Neural progenitor cell (in vitro differentiated cells): ENCODE measurements around the gene ZC3H8. TPM values are rescaled to one million over a fixed set of nuclear protein-coding genes. Genes with fewer than 3 reads are reported as not detected.

Source experiments
- DNase-seq: peaks from one replicate; pipeline ENCODE4 v3.0.0-alpha.2; 2016; ENCODE audit warnings: low spot score
- H2AFZ ChIP-seq: fragments of 200-600 bp; sonication (generic); replicated peaks from 2 replicates; pipeline ENCODE4 v1.6.1; 2016; ENCODE audit warnings: antibody characterized with exemption
- H3F3A ChIP-seq: fragments of 200-600 bp; sonication (generic); 2 replicates; pipeline ENCODE4 v1.6.1; 2016; ENCODE audit warnings: antibody characterized with exemption, low read depth
- H3K27ac ChIP-seq: fragments of 200-600 bp; sonication (generic); 2 replicates; pipeline ENCODE4 v1.5.1; 2016; ENCODE audit warnings: mild to moderate bottlenecking
- H3K27me3 ChIP-seq: fragments of 200-600 bp; sonication (generic); 2 replicates; pipeline ENCODE4 v1.6.1; 2016; ENCODE audit warnings: mild to moderate bottlenecking, moderate library complexity
- H3K36me3 ChIP-seq: fragments of 200-600 bp; sonication (generic); 2 replicates; pipeline ENCODE4 v1.5.1; 2016
- H3K4me1 ChIP-seq: fragments of 200-600 bp; sonication (generic); 2 replicates; pipeline ENCODE4 v1.6.1; 2016; ENCODE audit warnings: mixed run types
- H3K4me2 ChIP-seq: fragments of 200-600 bp; sonication (generic); 2 replicates; pipeline ENCODE4 v1.6.1; 2016
- H3K4me3 ChIP-seq: fragments of 200-600 bp; sonication (generic); 2 replicates; pipeline ENCODE4 v1.5.1; 2016
- H3K79me2 ChIP-seq: fragments of 200-600 bp; sonication (generic); 2 replicates; pipeline ENCODE4 v1.6.1; 2016; ENCODE audit warnings: low read depth
- H3K9ac ChIP-seq: fragments of 200-600 bp; sonication (generic); 2 replicates; pipeline ENCODE4 v1.6.1; 2016
- H3K9me3 ChIP-seq: fragments of 200-600 bp; sonication (generic); 2 replicates; pipeline ENCODE4 v1.5.1; 2016; ENCODE audit warnings: low read depth
- H4K20me1 ChIP-seq: fragments of 200-600 bp; sonication (generic); 2 replicates; pipeline ENCODE4 v1.6.1; 2016; ENCODE audit warnings: low read depth
- H3K27ac Mint-ChIP-seq: 3 replicates; pipeline ENCODE4 v1.8.0; 2021; ENCODE audit warnings: mixed read lengths
- H3K27me3 Mint-ChIP-seq: 2 replicates; pipeline ENCODE4 v1.8.0; 2022; ENCODE audit warnings: low read depth, mild to moderate bottlenecking, inconsistent platforms, moderate library complexity, mixed read lengths; ENCODE audit not compliant: insufficient read depth
- H3K36me3 Mint-ChIP-seq: 3 replicates; pipeline ENCODE4 v1.8.0; 2021; ENCODE audit warnings: mixed read lengths
- H3K4me1 Mint-ChIP-seq: 3 replicates; pipeline ENCODE4 v1.8.0; 2021; ENCODE audit warnings: mixed read lengths
- H3K4me3 Mint-ChIP-seq: 3 replicates; pipeline ENCODE4 v1.8.0; 2021; ENCODE audit warnings: mild to moderate bottlenecking, moderate library complexity, mixed read lengths
- H3K9me3 Mint-ChIP-seq: 3 replicates; pipeline ENCODE4 v1.8.0; 2020; ENCODE audit warnings: mixed read lengths
- CTCF ChIP-seq: fragments of 200-600 bp; sonication (generic); IDR thresholded peaks from 2 replicates; pipeline ENCODE4 v1.5.1; 2017; ENCODE audit warnings: antibody characterized with exemption, mild to moderate bottlenecking
- EZH2 ChIP-seq: fragments of 200-600 bp; sonication (generic); IDR thresholded peaks from 2 replicates; pipeline ENCODE4 v1.6.1; 2017; ENCODE audit warnings: antibody characterized with exemption, mild to moderate bottlenecking, moderate library complexity
- EZH2phosphoT487 ChIP-seq: fragments of 200-600 bp; sonication (generic); IDR thresholded peaks from 2 replicates; pipeline ENCODE4 v1.6.1; 2017; ENCODE audit warnings: antibody characterized with exemption
- total RNA-seq: library from RNA; depleted of rRNA; stranded (reverse); fragments of >200 nt; gene quantifications from 2 replicates; pipeline ENCODE4 v1.2.3, GENCODE V29; 2015; ENCODE audit warnings: low replicate concordance

The ZC3H8 gene
- total RNA-seq, 1 donor from 2014 or later, result 14.2 TPM

GRCh38 chr2:112164876-112165275, 90.0 kb downstream of the ZC3H8 start:
- Histone ChIP-seq H3K4me3 (no peak overlapping the region), H3K9ac (no peak overlapping the region), H2AFZ (no peak overlapping the region), H3K4me2 (no peak overlapping the region), H3K79me2 (no peaks in the 10 kb centered on the region), H3K27ac (no peak overlapping the region), H4K20me1 (no peaks in the 10 kb centered on the region), H3K27me3 (no peaks in the 10 kb centered on the region), H3K36me3 (no peaks in the 10 kb centered on the region), H3K9me3 (no peaks in the 10 kb centered on the region), H3F3A (no peaks in the 10 kb centered on the region), H3K4me1 (no peaks in the 10 kb centered on the region)
- DNase-seq, result no peak
- TF ChIP-seq EZH2phosphoT487 (no peak), EZH2 (no peak), CTCF (no peak)
- Mint-ChIP-seq H3K4me3 (no peak overlapping the region), H3K27ac (no peak overlapping the region), H3K9me3 (no peaks in the 10 kb centered on the region), H3K36me3 (peaks cover 16% of the 10 kb centered on the region), H3K4me1 (peaks cover 9% of the 10 kb centered on the region), H3K27me3 (peaks cover 2% of the 10 kb centered on the region)

- Histone ChIP-seq H3K4me2 (no peak overlapping the region), H3K9me3 (no peaks in the 10 kb centered on the region), H4K20me1 (no peaks in the 10 kb centered on the region), H3K4me3 (no peak overlapping the region), H3K79me2 (no peaks in the 10 kb centered on the region), H3K9ac (no peak overlapping the region), H3K27ac (no peak overlapping the region), H3K4me1 (no peaks in the 10 kb centered on the region), H3F3A (no peaks in the 10 kb centered on the region), H3K36me3 (no peaks in the 10 kb centered on the region), H2AFZ (no peak overlapping the region), H3K27me3 (no peaks in the 10 kb centered on the region)
- no peak overlapping the region for H3K4me3 Mint-ChIP-seq
- H3K9me3 Mint-ChIP-seq, result peaks cover 2% of the 10 kb centered on the region
- H3K36me3 Mint-ChIP-seq, result peaks cover 20% of the 10 kb centered on the region
- H3K27ac Mint-ChIP-seq, result no peak overlapping the region
- no peak for TF ChIP-seq CTCF
- no peak for TF ChIP-seq EZH2
- no peak for TF ChIP-seq EZH2phosphoT487
- peaks cover 7% of the 10 kb centered on the region for H3K4me1 Mint-ChIP-seq
- no peak for DNase-seq
- peaks cover 2% of the 10 kb centered on the region for H3K27me3 Mint-ChIP-seq
Measured at GRCh38 chr2:112163541-112163981, 91.3 kb downstream of the ZC3H8 start.

GRCh38 chr2:112162956-112163355, 91.9 kb downstream of the ZC3H8 start:
- TF ChIP-seq EZH2, result no peak
- no peak for TF ChIP-seq EZH2phosphoT487
- TF ChIP-seq CTCF, result no peak
- Histone ChIP-seq H3K36me3 (no peaks in the 10 kb centered on the region), H3K4me1 (no peaks in the 10 kb centered on the region), H3F3A (no peaks in the 10 kb centered on the region), H3K27ac (no peak overlapping the region), H3K79me2 (no peaks in the 10 kb centered on the region), H3K4me2 (no peak overlapping the region), H3K4me3 (no peak overlapping the region), H3K27me3 (no peaks in the 10 kb centered on the region), H2AFZ (no peak overlapping the region), H3K9ac (no peak overlapping the region), H3K9me3 (no peaks in the 10 kb centered on the region), H4K20me1 (no peaks in the 10 kb centered on the region)
- Mint-ChIP-seq H3K4me1 (peaks cover 7% of the 10 kb centered on the region), H3K4me3 (no peak overlapping the region), H3K9me3 (peaks cover 2% of the 10 kb centered on the region), H3K27me3 (peaks cover 2% of the 10 kb centered on the region), H3K36me3 (peaks cover 19% of the 10 kb centered on the region), H3K27ac (no peak overlapping the region)
- no peak for DNase-seq
